ENCODE results near the gene PHF2. TPM values are rescaled to one million over a fixed set of nuclear protein-coding genes. Genes with fewer than 3 reads are reported as not detected.

The PHF2 gene
- total and polyA plus RNA-seq, 9 of the 15 experiments (the other 6 are each of a cell fraction or from before 2014, with no cell fraction given) = 0.37 to 14.4 (median 8.1) TPM

DNA sequence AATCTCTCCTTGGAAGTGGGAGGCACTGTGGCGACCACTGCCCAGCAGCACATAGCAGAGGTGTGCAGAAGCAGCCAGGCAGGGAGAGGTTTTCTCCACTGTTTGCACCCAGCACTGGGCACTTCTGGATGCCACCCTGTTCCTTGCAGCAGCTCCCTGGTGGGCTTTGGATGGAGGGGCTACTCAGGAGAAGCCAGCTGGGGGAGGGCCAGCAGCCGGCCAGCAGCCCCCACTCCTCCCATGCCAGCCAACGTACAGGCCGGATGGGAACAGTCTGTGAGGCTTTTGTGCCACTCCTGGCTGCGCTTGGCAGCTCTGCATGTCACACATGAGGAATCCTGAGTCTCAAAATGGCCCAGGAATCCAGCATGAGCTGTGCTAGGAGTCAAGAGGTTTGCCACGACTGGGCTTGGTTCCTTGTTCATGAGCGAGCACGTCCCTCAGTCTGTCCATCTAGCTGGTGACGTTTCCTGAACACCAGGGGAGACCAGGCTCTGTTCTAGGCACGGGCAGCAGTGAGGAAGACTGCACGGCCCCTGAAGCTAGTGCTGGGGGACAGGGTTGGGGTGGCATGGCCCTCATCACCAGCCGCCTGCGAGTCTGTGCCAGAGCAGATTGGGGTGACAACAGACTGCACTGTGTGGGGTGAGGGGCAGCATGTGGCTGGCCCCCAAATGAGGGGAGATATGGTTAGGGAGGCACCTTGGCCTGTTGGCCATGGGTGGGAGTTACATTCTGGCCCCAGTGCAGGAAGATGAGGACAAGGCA, 10.1 kb downstream of the PHF2 start (continued):
- TF ChIP-seq, protein P1, sequence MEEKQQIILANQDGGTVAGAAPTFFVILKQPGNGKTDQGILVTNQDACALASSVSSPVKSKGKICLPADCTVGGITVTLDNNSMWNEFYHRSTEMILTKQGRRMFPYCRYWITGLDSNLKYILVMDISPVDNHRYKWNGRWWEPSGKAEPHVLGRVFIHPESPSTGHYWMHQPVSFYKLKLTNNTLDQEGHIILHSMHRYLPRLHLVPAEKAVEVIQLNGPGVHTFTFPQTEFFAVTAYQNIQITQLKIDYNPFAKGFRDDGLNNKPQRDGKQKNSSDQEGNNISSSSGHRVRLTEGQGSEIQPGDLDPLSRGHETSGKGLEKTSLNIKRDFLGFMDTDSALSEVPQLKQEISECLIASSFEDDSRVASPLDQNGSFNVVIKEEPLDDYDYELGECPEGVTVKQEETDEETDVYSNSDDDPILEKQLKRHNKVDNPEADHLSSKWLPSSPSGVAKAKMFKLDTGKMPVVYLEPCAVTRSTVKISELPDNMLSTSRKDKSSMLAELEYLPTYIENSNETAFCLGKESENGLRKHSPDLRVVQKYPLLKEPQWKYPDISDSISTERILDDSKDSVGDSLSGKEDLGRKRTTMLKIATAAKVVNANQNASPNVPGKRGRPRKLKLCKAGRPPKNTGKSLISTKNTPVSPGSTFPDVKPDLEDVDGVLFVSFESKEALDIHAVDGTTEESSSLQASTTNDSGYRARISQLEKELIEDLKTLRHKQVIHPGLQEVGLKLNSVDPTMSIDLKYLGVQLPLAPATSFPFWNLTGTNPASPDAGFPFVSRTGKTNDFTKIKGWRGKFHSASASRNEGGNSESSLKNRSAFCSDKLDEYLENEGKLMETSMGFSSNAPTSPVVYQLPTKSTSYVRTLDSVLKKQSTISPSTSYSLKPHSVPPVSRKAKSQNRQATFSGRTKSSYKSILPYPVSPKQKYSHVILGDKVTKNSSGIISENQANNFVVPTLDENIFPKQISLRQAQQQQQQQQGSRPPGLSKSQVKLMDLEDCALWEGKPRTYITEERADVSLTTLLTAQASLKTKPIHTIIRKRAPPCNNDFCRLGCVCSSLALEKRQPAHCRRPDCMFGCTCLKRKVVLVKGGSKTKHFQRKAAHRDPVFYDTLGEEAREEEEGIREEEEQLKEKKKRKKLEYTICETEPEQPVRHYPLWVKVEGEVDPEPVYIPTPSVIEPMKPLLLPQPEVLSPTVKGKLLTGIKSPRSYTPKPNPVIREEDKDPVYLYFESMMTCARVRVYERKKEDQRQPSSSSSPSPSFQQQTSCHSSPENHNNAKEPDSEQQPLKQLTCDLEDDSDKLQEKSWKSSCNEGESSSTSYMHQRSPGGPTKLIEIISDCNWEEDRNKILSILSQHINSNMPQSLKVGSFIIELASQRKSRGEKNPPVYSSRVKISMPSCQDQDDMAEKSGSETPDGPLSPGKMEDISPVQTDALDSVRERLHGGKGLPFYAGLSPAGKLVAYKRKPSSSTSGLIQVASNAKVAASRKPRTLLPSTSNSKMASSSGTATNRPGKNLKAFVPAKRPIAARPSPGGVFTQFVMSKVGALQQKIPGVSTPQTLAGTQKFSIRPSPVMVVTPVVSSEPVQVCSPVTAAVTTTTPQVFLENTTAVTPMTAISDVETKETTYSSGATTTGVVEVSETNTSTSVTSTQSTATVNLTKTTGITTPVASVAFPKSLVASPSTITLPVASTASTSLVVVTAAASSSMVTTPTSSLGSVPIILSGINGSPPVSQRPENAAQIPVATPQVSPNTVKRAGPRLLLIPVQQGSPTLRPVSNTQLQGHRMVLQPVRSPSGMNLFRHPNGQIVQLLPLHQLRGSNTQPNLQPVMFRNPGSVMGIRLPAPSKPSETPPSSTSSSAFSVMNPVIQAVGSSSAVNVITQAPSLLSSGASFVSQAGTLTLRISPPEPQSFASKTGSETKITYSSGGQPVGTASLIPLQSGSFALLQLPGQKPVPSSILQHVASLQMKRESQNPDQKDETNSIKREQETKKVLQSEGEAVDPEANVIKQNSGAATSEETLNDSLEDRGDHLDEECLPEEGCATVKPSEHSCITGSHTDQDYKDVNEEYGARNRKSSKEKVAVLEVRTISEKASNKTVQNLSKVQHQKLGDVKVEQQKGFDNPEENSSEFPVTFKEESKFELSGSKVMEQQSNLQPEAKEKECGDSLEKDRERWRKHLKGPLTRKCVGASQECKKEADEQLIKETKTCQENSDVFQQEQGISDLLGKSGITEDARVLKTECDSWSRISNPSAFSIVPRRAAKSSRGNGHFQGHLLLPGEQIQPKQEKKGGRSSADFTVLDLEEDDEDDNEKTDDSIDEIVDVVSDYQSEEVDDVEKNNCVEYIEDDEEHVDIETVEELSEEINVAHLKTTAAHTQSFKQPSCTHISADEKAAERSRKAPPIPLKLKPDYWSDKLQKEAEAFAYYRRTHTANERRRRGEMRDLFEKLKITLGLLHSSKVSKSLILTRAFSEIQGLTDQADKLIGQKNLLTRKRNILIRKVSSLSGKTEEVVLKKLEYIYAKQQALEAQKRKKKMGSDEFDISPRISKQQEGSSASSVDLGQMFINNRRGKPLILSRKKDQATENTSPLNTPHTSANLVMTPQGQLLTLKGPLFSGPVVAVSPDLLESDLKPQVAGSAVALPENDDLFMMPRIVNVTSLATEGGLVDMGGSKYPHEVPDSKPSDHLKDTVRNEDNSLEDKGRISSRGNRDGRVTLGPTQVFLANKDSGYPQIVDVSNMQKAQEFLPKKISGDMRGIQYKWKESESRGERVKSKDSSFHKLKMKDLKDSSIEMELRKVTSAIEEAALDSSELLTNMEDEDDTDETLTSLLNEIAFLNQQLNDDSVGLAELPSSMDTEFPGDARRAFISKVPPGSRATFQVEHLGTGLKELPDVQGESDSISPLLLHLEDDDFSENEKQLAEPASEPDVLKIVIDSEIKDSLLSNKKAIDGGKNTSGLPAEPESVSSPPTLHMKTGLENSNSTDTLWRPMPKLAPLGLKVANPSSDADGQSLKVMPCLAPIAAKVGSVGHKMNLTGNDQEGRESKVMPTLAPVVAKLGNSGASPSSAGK (IDR thresholded peaks at IDR 0.05) = no peak
- TF ChIP-seq ARID1B (IDR thresholded peaks at IDR 0.05) = no peak
- TF ChIP-seq COPS2 (conservative IDR thresholded peaks at IDR 0.05) = no peak
- TF ChIP-seq, protein P2, sequence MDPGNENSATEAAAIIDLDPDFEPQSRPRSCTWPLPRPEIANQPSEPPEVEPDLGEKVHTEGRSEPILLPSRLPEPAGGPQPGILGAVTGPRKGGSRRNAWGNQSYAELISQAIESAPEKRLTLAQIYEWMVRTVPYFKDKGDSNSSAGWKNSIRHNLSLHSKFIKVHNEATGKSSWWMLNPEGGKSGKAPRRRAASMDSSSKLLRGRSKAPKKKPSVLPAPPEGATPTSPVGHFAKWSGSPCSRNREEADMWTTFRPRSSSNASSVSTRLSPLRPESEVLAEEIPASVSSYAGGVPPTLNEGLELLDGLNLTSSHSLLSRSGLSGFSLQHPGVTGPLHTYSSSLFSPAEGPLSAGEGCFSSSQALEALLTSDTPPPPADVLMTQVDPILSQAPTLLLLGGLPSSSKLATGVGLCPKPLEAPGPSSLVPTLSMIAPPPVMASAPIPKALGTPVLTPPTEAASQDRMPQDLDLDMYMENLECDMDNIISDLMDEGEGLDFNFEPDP (CRISPR knock-in tag; IDR thresholded peaks at IDR 0.05) = no peak
- no peak for TF ChIP-seq HCFC1 (IDR thresholded peaks at IDR 0.05; ENCODE audit: low read depth, low read length)
- TF ChIP-seq, protein P3, sequence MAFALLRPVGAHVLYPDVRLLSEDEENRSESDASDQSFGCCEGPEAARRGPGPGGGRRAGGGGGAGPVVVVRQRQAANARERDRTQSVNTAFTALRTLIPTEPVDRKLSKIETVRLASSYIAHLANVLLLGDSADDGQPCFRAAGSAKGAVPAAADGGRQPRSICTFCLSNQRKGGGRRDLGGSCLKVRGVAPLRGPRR (CRISPR knock-in tag; IDR thresholded peaks at IDR 0.05) = no peak
- TF ChIP-seq ELF2 (CRISPR knock-in tag; IDR thresholded peaks at IDR 0.05) = no peak
